ENCODE results near the gene LAYN.
A peak's percentile ranks its signal among the peaks of the same experiment; 100 is the strongest.

Gene LAYN, protein sequence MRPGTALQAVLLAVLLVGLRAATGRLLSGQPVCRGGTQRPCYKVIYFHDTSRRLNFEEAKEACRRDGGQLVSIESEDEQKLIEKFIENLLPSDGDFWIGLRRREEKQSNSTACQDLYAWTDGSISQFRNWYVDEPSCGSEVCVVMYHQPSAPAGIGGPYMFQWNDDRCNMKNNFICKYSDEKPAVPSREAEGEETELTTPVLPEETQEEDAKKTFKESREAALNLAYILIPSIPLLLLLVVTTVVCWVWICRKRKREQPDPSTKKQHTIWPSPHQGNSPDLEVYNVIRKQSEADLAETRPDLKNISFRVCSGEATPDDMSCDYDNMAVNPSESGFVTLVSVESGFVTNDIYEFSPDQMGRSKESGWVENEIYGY

DNA sequence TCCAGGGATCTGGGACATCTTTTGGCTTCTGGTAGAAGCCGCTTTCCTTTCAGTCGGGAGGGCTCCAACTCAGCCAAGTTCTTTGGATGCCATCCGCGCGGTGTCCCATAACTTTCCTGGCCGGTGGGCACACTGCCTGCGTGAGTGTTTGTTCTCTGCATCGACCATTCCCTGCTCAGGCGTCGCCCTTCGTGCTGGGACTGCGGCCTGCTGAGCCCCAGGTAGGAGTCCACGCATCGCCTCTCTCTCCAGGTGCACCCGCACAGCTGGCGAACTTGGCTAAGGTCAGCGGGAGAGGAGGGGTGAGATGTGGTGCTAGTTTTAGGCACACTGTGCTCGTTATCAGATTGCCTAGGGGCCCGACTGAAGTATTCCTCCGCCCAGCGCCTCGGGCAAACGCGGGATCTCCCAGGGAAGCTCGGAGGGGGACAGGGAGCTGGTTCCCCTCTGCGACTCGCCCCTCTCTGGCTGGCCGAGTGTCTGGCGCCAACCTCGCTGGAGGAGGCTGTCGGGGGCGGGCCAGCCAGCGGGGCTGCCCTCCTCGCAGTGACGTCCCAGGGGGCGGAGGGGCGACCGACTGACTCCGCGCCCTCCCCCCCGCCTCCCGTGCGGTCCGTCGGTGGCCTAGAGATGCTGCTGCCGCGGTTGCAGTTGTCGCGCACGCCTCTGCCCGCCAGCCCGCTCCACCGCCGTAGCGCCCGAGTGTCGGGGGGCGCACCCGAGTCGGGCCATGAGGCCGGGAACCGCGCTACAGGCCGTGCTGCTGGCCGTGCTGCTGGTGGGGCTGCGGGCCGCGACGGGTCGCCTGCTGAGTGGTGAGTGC, at the start of gene LAYN:
Gene LAYN (plus strand): TSS at position 607 of the 823 bp plus-strand sequence. CDS start 124 bp downstream, at position 731.
- TF ChIP-seq, protein P1, sequence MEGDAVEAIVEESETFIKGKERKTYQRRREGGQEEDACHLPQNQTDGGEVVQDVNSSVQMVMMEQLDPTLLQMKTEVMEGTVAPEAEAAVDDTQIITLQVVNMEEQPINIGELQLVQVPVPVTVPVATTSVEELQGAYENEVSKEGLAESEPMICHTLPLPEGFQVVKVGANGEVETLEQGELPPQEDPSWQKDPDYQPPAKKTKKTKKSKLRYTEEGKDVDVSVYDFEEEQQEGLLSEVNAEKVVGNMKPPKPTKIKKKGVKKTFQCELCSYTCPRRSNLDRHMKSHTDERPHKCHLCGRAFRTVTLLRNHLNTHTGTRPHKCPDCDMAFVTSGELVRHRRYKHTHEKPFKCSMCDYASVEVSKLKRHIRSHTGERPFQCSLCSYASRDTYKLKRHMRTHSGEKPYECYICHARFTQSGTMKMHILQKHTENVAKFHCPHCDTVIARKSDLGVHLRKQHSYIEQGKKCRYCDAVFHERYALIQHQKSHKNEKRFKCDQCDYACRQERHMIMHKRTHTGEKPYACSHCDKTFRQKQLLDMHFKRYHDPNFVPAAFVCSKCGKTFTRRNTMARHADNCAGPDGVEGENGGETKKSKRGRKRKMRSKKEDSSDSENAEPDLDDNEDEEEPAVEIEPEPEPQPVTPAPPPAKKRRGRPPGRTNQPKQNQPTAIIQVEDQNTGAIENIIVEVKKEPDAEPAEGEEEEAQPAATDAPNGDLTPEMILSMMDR (conservative IDR thresholded peaks at IDR 0.05; ENCODE audit: low read length) = no peak
- peak; percentile 72 for DNase-seq (ENCODE audit: low read depth)
- H3K4me3 ChIP-seq (ENCODE audit: low read length) = peak within 1 kb of the TSS; percentile 83

DNA sequence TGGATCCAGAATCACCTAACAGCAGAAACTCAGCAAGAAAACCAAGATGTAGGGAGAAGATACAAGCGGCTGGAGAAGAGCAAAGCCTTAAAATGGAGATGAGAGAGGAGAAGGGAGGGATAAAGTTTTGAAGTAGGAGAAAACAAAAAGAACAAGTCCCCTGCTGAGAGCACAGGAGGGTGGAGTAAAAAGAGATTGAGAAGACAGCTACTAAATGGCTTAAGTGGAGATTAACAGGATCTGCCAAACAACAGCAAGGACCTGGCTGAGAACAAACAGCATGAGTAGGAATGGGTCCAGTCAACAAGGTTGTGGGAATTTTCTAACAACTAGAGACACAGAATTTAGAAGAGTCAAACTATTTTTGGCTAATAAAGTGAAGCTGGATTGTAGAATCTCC, 46.5 kb upstream of the LAYN start:
- H3K4me3 ChIP-seq (ENCODE audit: low read length) = no peak overlapping the region
- DNase-seq (ENCODE audit: low read depth) = no peak
- TF ChIP-seq, protein P1 (conservative IDR thresholded peaks at IDR 0.05; ENCODE audit: low read length) = no peak

DNA sequence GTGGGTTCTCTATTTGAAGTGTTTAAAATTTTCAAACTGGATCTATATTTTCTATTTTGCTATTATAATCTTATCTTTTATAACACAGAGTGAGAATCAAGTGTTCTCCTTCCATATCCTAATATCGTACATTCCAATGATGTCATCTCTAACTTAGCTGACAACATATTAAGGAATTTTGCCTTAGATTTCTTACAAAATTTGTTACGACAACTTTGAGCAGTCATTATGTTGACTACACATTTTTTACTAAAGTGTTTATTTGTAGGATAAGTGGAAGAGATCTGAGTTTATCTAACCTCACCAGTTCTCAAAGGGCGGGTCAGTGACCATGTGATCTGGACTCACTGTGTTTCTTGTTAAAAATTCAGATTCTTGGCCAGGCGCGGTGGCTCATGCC, 41.0 kb upstream of the LAYN start:
- H3K4me3 ChIP-seq (ENCODE audit: low read length) = no peak overlapping the region
- TF ChIP-seq, protein P1 (conservative IDR thresholded peaks at IDR 0.05; ENCODE audit: low read length) = no peak
- no peak for DNase-seq (ENCODE audit: low read depth)

DNA sequence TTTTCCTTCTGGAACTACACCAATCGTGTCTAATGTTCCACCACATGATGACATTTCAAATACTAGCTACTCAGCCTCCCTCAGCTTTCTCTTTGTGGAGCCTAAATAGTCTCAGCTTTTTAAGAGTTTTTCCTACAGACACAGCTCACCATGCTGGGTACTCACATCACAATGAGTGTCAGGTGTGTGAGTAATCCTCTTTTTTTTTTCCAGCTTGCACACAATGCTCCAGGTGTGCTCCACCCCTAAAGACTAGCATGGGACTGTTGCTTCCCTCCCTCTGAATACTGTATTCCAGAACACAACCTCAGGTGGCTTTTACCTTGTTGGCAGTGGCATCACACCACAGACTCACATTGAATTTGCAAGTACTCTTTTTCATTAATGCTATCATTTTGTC, 40.0 kb upstream of the LAYN start:
- H3K4me3 ChIP-seq (ENCODE audit: low read length) = no peak overlapping the region
- TF ChIP-seq, protein P1 (conservative IDR thresholded peaks at IDR 0.05; ENCODE audit: low read length) = no peak
- no peak for DNase-seq (ENCODE audit: low read depth)

DNA sequence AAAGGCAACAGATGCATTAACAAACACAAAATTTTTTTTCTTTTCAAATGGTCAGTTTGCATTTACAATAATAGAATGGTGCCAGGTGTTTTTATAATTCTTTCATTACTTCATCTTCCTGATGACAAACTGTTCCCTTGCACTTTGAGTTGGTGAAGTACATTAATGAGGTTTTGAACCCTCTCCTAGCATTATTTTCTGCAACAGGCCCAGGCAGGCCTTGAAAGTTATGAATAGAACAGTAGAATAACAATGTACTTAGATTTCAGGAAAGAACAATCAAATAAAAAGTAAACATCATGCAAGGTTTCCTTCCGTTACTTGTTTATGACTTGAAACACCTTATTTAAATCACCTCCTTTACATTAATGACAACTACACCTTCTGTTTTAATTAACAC, 37.9 kb upstream of the LAYN start:
- H3K4me3 ChIP-seq (ENCODE audit: low read length) = no peak overlapping the region
- TF ChIP-seq, protein P1 (conservative IDR thresholded peaks at IDR 0.05; ENCODE audit: low read length) = no peak
- no peak for DNase-seq (ENCODE audit: low read depth)

DNA sequence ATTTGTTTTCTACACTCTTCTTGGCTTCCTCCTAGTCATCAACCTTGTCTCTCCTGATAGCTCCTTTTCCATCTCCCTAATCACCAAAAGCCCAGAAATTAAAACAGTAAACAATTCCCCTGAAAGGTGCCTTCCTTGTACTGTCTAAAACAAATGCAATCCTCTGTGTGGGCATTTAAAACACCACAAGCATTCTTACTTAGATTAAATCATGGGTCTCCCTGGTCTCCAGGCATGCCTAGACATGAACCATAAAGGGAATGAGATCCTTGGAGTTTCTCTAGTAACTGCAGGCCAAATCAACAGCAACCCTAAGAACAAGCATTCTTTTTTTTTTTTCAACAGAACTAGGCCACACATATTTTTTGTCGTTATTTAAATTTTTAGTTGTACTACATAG, 30.2 kb upstream of the LAYN start:
- DNase-seq (ENCODE audit: low read depth) = peak; percentile 54
- TF ChIP-seq, protein P1 (conservative IDR thresholded peaks at IDR 0.05; ENCODE audit: low read length) = no peak
- H3K4me3 ChIP-seq (ENCODE audit: low read length) = no peak overlapping the region
